Hepatocyte (in vitro differentiated cells): ENCODE measurements around the gene GIMAP7.

Experiments
- CTCF ChIP-seq: fragments of 200-600 bp; sonication (generic); IDR thresholded peaks from 2 replicates; pipeline ENCODE4 v1.5.1; 2016; ENCODE audit warnings: antibody characterized with exemption, mild to moderate bottlenecking; ENCODE audit not compliant: poor library complexity
- EZH2 ChIP-seq: fragments of 200-600 bp; sonication (generic); IDR thresholded peaks from 2 replicates; pipeline ENCODE4 v1.6.1; 2016; ENCODE audit warnings: antibody characterized with exemption, mild to moderate bottlenecking, borderline replicate concordance
- EZH2phosphoT487 ChIP-seq: fragments of 200-600 bp; sonication (generic); IDR thresholded peaks from one replicate; pipeline ENCODE4 v1.6.1; 2018; ENCODE audit warnings: antibody characterized with exemption, mild to moderate bottlenecking, low read depth, moderate library complexity; ENCODE audit not compliant: unreplicated experiment, severe bottlenecking

GRCh38 chr7:150468241-150468640 is 46.4 kb upstream of the GIMAP7 start:
- TF ChIP-seq CTCF (no peak), EZH2 (no peak), EZH2phosphoT487 (no peak)
